ENCODE results near the gene KRTAP5-4.
"Not testable (repeated sequence)": the region's sequence is repeated elsewhere in the genome, so short reads cannot be mapped to it uniquely, and the experiment has no call there.

DNA sequence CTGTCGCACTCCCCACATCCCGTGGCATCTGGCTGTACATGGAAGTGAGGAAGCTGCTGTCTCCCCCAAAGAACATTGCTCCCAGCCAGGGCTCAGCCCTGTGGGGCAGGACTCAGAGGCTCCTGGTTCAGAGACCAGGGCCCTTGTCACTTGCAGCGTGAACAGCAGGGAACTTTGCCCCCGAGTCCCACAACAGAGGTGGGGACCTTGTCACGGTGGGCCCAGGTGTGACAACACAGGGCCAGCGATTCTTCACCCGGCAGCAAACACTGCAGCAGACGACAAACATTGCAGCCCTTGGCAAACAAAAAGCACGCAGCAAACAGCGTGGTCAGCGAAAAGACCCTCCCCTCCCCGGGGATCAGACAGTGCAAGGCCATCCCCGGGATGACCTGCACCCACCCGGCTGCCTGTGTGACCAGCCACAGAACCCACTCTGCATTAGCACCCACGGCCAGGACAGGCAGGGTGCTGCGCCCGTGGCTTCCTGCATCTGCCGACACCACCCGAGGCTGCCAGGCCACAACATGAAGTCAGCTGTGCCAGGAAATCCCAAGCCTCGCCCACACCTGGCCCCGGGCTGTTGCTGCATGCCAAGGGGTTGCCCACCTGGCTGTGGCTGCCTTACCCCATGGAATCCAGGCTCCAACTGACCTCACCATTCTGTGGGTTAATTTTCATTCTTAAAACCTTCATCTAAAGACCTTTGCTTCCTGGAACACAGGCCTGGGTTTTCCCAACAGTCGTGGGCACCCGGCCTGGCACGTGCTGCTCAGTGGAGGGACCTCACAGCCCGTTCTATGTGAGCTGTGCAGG, 39.7 kb upstream of the KRTAP5-4 start:
- TF ChIP-seq, protein P1, sequence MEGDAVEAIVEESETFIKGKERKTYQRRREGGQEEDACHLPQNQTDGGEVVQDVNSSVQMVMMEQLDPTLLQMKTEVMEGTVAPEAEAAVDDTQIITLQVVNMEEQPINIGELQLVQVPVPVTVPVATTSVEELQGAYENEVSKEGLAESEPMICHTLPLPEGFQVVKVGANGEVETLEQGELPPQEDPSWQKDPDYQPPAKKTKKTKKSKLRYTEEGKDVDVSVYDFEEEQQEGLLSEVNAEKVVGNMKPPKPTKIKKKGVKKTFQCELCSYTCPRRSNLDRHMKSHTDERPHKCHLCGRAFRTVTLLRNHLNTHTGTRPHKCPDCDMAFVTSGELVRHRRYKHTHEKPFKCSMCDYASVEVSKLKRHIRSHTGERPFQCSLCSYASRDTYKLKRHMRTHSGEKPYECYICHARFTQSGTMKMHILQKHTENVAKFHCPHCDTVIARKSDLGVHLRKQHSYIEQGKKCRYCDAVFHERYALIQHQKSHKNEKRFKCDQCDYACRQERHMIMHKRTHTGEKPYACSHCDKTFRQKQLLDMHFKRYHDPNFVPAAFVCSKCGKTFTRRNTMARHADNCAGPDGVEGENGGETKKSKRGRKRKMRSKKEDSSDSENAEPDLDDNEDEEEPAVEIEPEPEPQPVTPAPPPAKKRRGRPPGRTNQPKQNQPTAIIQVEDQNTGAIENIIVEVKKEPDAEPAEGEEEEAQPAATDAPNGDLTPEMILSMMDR (IDR thresholded peaks at IDR 0.05), result not testable (repeated sequence)
- TF ChIP-seq POLR2A (IDR thresholded peaks at IDR 0.05), result not testable (repeated sequence)

All from esophagus squamous epithelium (tissue), 4 donors.